Liver (tissue), 9 donors: ENCODE measurements around the gene HNRNPL. TPM values are rescaled to one million over a fixed set of nuclear protein-coding genes. Genes with fewer than 3 reads are reported as not detected.
"Not testable (repeated sequence)": the region's sequence is repeated elsewhere in the genome, so short reads cannot be mapped to it uniquely, and the experiment has no call there.

Experiments used
- DNase-seq: peaks from one replicate; pipeline ENCODE4 v3.0.0-alpha.2; 2017; ENCODE audit warnings: low spot score
- H3K27ac ChIP-seq, 2 donors: one replicate each; pipeline ENCODE4 v1.7.0; 2013; ENCODE audit warnings: inconsistent platforms in 2 of 2, low read length in 2 of 2, control low read depth in 1 of 2, low read depth in 1 of 2, mild to moderate bottlenecking in 1 of 2
- H3K27me3 ChIP-seq, 4 donors: one replicate each; pipeline versions ENCODE4 v1.6.1 to v1.7.0; 2013; ENCODE audit warnings: low read length in 3 of 4, inconsistent platforms in 1 of 4, mild to moderate bottlenecking in 1 of 4, moderate library complexity in 1 of 4; ENCODE audit not compliant: control insufficient read depth in 4 of 4, insufficient read depth in 4 of 4
- H3K36me3 ChIP-seq, 4 donors: one replicate each; pipeline versions ENCODE4 v1.6.1 to v1.7.0; 2013; ENCODE audit warnings: low read length in 3 of 4, mild to moderate bottlenecking in 3 of 4, low read depth in 1 of 4, moderate library complexity in 1 of 4; ENCODE audit not compliant: control insufficient read depth in 4 of 4, insufficient read depth in 3 of 4
- H3K4me1 ChIP-seq, 4 donors: one replicate each; pipeline versions ENCODE4 v1.6.1 to v1.7.0; 2013; ENCODE audit warnings: low read length in 3 of 4, mild to moderate bottlenecking in 3 of 4, moderate library complexity in 1 of 4; ENCODE audit not compliant: control insufficient read depth in 4 of 4, insufficient read depth in 4 of 4
- H3K4me3 ChIP-seq, 3 donors: one replicate each; pipeline versions ENCODE4 v1.6.1 to v1.7.0; 2013; ENCODE audit warnings: low read length in 3 of 3, control low read depth in 1 of 3, low read depth in 1 of 3, mild to moderate bottlenecking in 1 of 3
- H3K9ac ChIP-seq, 2 donors: one replicate each; pipeline ENCODE4 v1.7.0; 2013; ENCODE audit warnings: low read length in 2 of 2, mild to moderate bottlenecking in 2 of 2, moderate library complexity in 2 of 2, control low read depth in 1 of 2, low read depth in 1 of 2
- H3K9me3 ChIP-seq, 4 donors: one replicate each; pipeline versions ENCODE4 v1.6.1 to v1.7.0; 2013; ENCODE audit warnings: low read length in 3 of 4; ENCODE audit not compliant: control insufficient read depth in 4 of 4
- ATF3 ChIP-seq: IDR thresholded peaks from 2 replicates; pipeline ENCODE4 v1.6.1; 2016; ENCODE audit warnings: antibody characterized with exemption
- EGR1 ChIP-seq, 2 donors: IDR thresholded peaks; 2 replicates each; pipeline ENCODE4 v1.6.1; 2016 to 2018; ENCODE audit warnings: antibody characterized with exemption in 2 of 2, low read depth in 2 of 2
- FOXA1 ChIP-seq: IDR thresholded peaks from 2 replicates; pipeline ENCODE4 v1.6.1; 2016; ENCODE audit warnings: antibody characterized with exemption
- FOXA2 ChIP-seq: IDR thresholded peaks from 2 replicates; pipeline ENCODE4 v1.6.1; 2016; ENCODE audit warnings: antibody characterized with exemption
- HNF4A ChIP-seq, 2 donors: conservative IDR thresholded peaks; 2 replicates each; pipeline ENCODE4 v1.6.1; 2016; ENCODE audit warnings: antibody characterized with exemption in 2 of 2, mild to moderate bottlenecking in 2 of 2
- HNF4G ChIP-seq: IDR thresholded peaks from 2 replicates; pipeline ENCODE4 v1.6.1; 2016; ENCODE audit warnings: antibody characterized with exemption
- JUND ChIP-seq, 2 donors: IDR thresholded peaks; 2 replicates each; pipeline ENCODE4 v1.6.1; 2016; ENCODE audit warnings: antibody characterized with exemption in 2 of 2
- NR2F2 ChIP-seq: IDR thresholded peaks from 2 replicates; pipeline ENCODE4 v1.6.1; 2016; ENCODE audit warnings: antibody characterized with exemption
- RAD21 ChIP-seq, 2 donors: IDR thresholded peaks; 2 replicates each; pipeline ENCODE4 v1.6.1; 2016; ENCODE audit warnings: antibody characterized with exemption in 2 of 2, mild to moderate bottlenecking in 2 of 2
- REST ChIP-seq: IDR thresholded peaks from 2 replicates; pipeline ENCODE4 v1.6.1; 2016; ENCODE audit warnings: antibody characterized with exemption, mild to moderate bottlenecking
- RXRA ChIP-seq, 2 donors: IDR thresholded peaks; 2 replicates each; pipeline ENCODE4 v1.6.1; 2017 to 2018; ENCODE audit warnings: antibody characterized with exemption in 2 of 2, mild to moderate bottlenecking in 1 of 2
- SP1 ChIP-seq: IDR thresholded peaks from 2 replicates; pipeline ENCODE4 v1.6.1; 2018; ENCODE audit warnings: antibody characterized with exemption, mild to moderate bottlenecking
- YY1 ChIP-seq: IDR thresholded peaks from 2 replicates; pipeline ENCODE4 v1.6.1; 2016; ENCODE audit warnings: antibody characterized with exemption, mild to moderate bottlenecking
- WGBS: extraction: QIAGEN DNeasy Blood & Tissue Kit; methylation state at CpG from one replicate; pipeline ENCODE4 v1.1.7; 2013; 5-methylcytosine and 5-hydroxymethylcytosine counted together
- polyA plus RNA-seq, 2 donors: library from polyadenylated mRNA; stranded (reverse) in 1 of 2; unstranded in 1 of 2; fragments of 200-250 nt in 1 of 2; fragments of >200 nt in 1 of 2; fragmentation: Nextera tagmentation in 1 of 2; extraction: Ambion mirVana in 1 of 2; gene quantifications; one replicate each; pipeline versions ENCODE4 v1.2.1 to v1.2.3, GENCODE V29; 2013 to 2015
- total RNA-seq, 2 donors: library from RNA; depleted of rRNA; stranded (reverse); fragments of >200 nt; gene quantifications; one replicate each; pipeline ENCODE4 v1.2.3, GENCODE V29; 2014
- TF ChIP-seq, protein P1 (sequence below): IDR thresholded peaks from 2 replicates; pipeline ENCODE4 v1.6.1; 2016; ENCODE audit warnings: antibody characterized with exemption
- TF ChIP-seq, protein P2 (sequence below): IDR thresholded peaks from 2 replicates; pipeline ENCODE4 v1.6.1; 2016; ENCODE audit warnings: antibody characterized with exemption
- donor health status: healthy.
- donor health status: healthy.
- donor health status: healthy.
- donor health status: healthy.
- donor health status: healthy.

Gene HNRNPL
- total and polyA plus RNA-seq, 4 donors, result 50.4 to 166 (median 95.6) TPM

GRCh38 chr19:38826856-38827551 is 22.8 kb downstream of the HNRNPL start:
- Histone ChIP-seq H3K9ac (no peak overlapping the region), H3K4me1 (peaks cover 8 to 34% (median 21%) of the 10 kb centered on the region in 4 donors), H3K27ac (no peak overlapping the region), H3K4me3 (no peak overlapping the region), H3K36me3 (peaks cover 4 to 20% (median 16%) of the 10 kb centered on the region in 4 donors), H3K9me3 (no peaks in the 10 kb centered on the region), H3K27me3 (no peaks in the 10 kb centered on the region)
- TF ChIP-seq, protein P1, sequence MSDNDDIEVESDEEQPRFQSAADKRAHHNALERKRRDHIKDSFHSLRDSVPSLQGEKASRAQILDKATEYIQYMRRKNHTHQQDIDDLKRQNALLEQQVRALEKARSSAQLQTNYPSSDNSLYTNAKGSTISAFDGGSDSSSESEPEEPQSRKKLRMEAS, result no peak
- TF ChIP-seq EGR1 (IDR thresholded peaks at IDR 0.05; ENCODE audit: low read depth in 2 of 2), result no peak
- TF ChIP-seq JUND (IDR thresholded peaks at IDR 0.05), result no peak
- TF ChIP-seq FOXA2, result no peak
- TF ChIP-seq NR2F2, result no peak
- no peak for TF ChIP-seq FOXA1
- no peak for TF ChIP-seq ATF3
- no peak for TF ChIP-seq RAD21 (IDR thresholded peaks at IDR 0.05)
- 74% methylated on average over 6 of the region's 6 CpGs for WGBS
- DNase-seq, result no peak

- H3K27ac ChIP-seq, H3K27me3 ChIP-seq, H3K9me3 ChIP-seq, H3K4me3 ChIP-seq, DNase-seq, H3K9ac ChIP-seq: not testable (repeated sequence)
- WGBS, result 74% methylated on average over 7 of the region's 7 CpGs
- Histone ChIP-seq H3K36me3 (peaks cover 4 to 22% (median 16%) of the 10 kb centered on the region in 4 donors), H3K4me1 (peaks cover 8 to 34% (median 21%) of the 10 kb centered on the region in 4 donors)
Measured at GRCh38 chr19:38825936-38826335, 23.9 kb downstream of the HNRNPL start.

DNA sequence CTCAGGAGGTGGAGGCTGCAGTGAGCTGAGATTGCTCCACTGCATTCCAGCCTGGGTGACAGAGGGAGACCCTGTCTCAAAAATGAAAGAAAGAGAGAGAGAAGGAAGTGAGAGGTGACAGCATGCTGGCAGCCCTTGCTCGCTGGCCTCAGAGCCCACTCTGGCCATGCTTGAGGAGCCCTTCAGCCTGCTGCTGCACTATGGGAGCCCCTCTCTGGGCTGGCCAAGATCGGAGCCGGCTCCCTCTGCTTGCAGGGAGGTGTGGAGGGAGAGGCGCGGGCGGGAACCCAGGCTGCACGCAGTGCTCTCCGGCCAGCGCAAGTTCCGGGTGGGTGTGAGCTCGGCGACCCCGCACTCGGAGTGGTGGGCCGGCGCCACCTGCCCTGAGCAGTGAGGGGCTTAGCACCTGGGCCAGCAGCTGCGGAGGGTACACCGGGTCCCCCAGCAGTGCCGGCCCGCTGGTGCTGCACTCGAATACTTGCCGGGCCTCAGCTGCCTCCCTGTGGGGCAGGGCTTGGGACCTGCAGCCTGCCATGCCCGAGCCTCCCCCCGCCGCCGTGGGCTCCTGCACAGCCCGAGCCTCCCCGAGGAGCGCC is 28.5 kb downstream of the HNRNPL start:
- H3K4me3 ChIP-seq, H3K9me3 ChIP-seq, H3K9ac ChIP-seq, H3K27me3 ChIP-seq, H3K27ac ChIP-seq, DNase-seq: not testable (repeated sequence)
- WGBS, result 97% methylated on average over 29 of the region's 29 CpGs
- H3K36me3 ChIP-seq, result peaks cover 9 to 29% (median 25%) of the 10 kb centered on the region in 4 donors
- H3K4me1 ChIP-seq, result peaks cover 0 to 15% (median 7%) of the 10 kb centered on the region in 4 donors

GRCh38 chr19:38819231-38819920 is 30.4 kb downstream of the HNRNPL start:
- H3K4me3 ChIP-seq, result no peak overlapping the region
- peaks cover 14 to 42% (median 27%) of the 10 kb centered on the region in 4 donors for H3K36me3 ChIP-seq
- no peak for DNase-seq
- H3K27ac ChIP-seq, result no peak overlapping the region
- H3K4me1 ChIP-seq, result peaks cover 0 to 15% (median 7%) of the 10 kb centered on the region in 4 donors
- H3K9ac ChIP-seq, result no peak overlapping the region
- no peaks in the 10 kb centered on the region for H3K9me3 ChIP-seq
- no peaks in the 10 kb centered on the region for H3K27me3 ChIP-seq
- 75% methylated on average over 13 of the region's 13 CpGs for WGBS
- TF ChIP-seq HNF4A (conservative IDR thresholded peaks at IDR 0.05) (no peak), RAD21 (IDR thresholded peaks at IDR 0.05) (no peak), SP1 (no peak), HNF4G (no peak), FOXA1 (no peak), RXRA (IDR thresholded peaks at IDR 0.05) (no peak), YY1 (no peak), ATF3 (no peak), REST (no peak)
- TF ChIP-seq, protein P1, result no peak
- TF ChIP-seq, protein P2, sequence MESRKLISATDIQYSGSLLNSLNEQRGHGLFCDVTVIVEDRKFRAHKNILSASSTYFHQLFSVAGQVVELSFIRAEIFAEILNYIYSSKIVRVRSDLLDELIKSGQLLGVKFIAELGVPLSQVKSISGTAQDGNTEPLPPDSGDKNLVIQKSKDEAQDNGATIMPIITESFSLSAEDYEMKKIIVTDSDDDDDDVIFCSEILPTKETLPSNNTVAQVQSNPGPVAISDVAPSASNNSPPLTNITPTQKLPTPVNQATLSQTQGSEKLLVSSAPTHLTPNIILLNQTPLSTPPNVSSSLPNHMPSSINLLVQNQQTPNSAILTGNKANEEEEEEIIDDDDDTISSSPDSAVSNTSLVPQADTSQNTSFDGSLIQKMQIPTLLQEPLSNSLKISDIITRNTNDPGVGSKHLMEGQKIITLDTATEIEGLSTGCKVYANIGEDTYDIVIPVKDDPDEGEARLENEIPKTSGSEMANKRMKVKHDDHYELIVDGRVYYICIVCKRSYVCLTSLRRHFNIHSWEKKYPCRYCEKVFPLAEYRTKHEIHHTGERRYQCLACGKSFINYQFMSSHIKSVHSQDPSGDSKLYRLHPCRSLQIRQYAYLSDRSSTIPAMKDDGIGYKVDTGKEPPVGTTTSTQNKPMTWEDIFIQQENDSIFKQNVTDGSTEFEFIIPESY, result no peak
